Cardiac fibroblast (primary cell): ENCODE measurements around the gene RSKR.

Experiments
- DNase-seq, 2 donors: peaks; one replicate each; pipeline versions ENCODE4 v3.0.0 to v3.0.0-alpha.2; 2010; ENCODE audit warnings: low read depth in 2 of 2
- H3K4me3 ChIP-seq, 2 donors: replicated peaks in 1 of 2; 1 replicate in 1 of 2; 2 replicates in 1 of 2; pipeline ENCODE4 v1.5.1; 2011; ENCODE audit warnings: low read depth in 2 of 2, low read length in 2 of 2, mild to moderate bottlenecking in 2 of 2, moderate library complexity in 1 of 2
- TF ChIP-seq, protein P1 (sequence below): IDR thresholded peaks from one replicate; pipeline ENCODE4 v1.5.1; 2011; ENCODE audit warnings: low read depth, mild to moderate bottlenecking, low read length, inconsistent platforms

RSKR gene

DNA sequence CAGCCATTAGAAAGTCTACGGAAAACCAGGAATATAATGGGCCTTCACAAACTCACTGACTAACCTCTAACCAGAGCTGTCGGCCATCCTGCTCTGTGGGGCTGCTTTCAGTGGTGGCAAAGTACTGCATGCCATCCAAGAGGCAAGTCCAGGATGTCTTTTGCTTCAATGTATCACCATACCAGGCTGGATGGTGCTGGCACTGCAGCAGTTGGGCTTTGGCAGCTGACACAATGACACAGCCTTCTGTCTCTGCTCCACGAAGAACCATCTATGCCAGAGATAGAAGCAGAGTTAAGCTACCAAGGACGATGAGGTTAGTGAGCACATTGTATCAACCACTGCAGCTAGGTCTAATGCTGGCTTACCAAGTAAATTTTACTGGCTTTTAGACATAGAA lies 9.7 kb upstream of the RSKR start:
- DNase-seq = no peak
- H3K4me3 ChIP-seq = no peak overlapping the region
- TF ChIP-seq, protein P1, sequence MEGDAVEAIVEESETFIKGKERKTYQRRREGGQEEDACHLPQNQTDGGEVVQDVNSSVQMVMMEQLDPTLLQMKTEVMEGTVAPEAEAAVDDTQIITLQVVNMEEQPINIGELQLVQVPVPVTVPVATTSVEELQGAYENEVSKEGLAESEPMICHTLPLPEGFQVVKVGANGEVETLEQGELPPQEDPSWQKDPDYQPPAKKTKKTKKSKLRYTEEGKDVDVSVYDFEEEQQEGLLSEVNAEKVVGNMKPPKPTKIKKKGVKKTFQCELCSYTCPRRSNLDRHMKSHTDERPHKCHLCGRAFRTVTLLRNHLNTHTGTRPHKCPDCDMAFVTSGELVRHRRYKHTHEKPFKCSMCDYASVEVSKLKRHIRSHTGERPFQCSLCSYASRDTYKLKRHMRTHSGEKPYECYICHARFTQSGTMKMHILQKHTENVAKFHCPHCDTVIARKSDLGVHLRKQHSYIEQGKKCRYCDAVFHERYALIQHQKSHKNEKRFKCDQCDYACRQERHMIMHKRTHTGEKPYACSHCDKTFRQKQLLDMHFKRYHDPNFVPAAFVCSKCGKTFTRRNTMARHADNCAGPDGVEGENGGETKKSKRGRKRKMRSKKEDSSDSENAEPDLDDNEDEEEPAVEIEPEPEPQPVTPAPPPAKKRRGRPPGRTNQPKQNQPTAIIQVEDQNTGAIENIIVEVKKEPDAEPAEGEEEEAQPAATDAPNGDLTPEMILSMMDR = no peak

DNA sequence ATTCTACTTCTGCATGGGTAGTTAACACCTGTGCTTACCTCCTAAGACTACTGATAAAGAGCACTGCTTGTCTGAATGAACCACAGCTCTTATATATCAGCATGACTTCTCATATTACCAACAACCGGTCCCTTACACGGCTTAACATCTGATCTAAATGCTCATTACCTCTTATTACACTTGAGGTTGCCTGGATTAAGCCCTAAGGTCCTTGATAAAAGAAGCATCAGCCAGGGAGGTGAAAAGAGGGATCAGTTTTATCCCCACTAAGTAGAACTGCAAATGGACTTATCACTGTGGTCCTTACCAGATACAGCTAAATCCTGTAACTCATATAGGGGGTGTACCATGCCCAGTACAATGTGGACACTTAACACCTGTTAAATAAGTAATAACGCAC lies 8.2 kb upstream of the RSKR start:
- TF ChIP-seq, protein P1 = no peak
- no peak overlapping the region for H3K4me3 ChIP-seq
- no peak for DNase-seq

DNA sequence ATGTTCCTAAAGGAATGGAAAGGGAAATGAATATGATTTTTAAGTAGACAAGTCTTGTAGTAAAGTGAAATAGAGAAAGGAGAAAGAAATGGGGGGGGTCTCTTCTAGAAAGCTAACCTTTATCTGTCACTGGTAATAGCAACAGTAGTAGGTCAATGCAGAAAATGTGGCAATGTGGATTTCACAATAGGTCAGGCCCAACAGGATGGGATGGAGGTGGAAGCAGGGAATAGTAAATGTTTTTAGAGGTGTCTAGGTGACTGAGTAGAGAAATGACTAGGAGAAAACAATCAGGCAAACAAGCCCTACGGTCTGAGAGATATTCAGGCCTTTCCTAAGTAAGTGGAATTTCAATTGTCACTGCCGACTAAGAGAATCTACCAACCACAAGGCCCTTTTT lies 6.0 kb upstream of the RSKR start:
- no peak for DNase-seq
- TF ChIP-seq, protein P1 = no peak
- H3K4me3 ChIP-seq = no peak overlapping the region

DNA sequence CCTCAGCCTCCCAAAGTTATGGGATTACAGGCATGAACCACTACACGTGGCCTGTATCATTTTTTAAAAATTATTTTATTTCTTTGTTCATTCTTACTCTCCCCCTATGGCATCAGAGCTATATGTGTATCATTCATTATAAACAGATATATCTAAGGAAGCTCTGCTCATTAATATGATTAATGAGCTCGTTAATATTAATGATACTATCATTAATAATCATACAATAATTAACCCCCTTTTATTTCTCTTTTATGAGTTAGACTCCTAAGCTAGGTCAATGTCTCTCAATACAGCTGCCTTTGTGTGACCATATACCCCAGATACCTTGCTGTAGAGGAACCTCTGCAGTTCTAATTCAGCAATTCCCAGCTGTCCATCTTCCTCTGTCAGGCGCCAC lies 4.5 kb upstream of the RSKR start:
- DNase-seq = no peak
- no peak overlapping the region for H3K4me3 ChIP-seq
- TF ChIP-seq, protein P1 = no peak

DNA sequence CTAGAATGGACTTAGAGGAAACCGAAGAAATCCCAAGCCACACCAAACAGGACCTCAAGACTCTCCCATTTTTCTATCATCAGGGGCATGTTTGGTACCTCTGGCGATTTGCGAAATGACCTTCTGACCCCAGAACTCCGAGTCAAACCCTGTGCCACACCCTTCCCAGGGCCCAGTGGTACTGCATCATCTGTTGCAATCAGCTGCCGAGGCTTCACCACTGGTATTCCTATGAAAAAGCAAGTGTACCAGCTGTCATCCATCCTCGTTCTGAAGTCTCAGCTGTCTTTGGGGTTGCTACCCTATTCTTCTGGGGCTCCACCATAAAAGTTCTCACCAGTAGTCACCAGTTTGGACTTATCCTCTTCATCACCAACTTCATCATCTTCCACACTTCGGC lies 2.3 kb upstream of the RSKR start:
- TF ChIP-seq, protein P1 = no peak
- no peak for DNase-seq
- no peak overlapping the region for H3K4me3 ChIP-seq

DNA sequence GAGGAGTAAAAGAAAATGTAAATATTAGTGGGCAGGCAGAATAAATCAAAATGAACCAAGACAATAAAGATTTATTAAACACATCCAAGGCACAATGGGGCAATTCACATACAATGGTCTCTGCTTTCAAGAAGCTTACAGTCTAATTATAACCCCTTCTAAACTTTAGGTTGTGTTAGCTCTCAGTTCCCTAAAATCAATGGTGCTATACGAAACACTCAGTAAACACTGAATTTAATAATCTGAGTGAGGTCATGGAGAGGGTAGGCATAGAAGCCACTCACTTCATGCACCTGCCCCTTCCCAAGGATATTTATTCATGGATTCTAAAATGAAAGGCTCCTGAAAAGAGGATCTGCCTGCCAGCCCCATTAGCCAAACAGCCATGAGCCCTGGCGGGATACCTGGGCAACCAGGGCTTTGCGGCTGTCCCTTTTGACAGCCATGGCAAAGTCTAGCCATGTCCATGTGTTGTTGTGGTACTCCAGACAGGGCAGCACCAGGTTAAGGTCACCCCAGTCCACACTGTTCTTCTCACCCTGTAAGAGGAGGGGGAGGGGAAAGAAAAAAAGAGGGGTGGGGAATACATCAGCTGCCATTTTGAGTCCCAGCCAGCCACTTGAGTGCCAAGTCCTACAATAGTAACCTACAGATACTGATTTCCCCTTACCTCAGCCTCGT lies 1.4 kb upstream of the RSKR start:
- no peak for DNase-seq
- no peak overlapping the region for H3K4me3 ChIP-seq
- TF ChIP-seq, protein P1 = no peak
